ENCODE results near the gene EIF2D. TPM values are rescaled to one million over a fixed set of nuclear protein-coding genes. Genes with fewer than 3 reads are reported as not detected.
"Not testable (repeated sequence)": the region's sequence is repeated elsewhere in the genome, so short reads cannot be mapped to it uniquely, and the experiment has no call there.

Gene EIF2D
- polyA plus RNA-seq, 12 donors, result 35.7 to 70.1 (median 45.5) TPM; not detected in 1

GRCh38 chr1:206590025-206590758 is 22.1 kb downstream of the EIF2D start:
- DNase-seq, result no peak

- DNase-seq, result no peak
Measured at GRCh38 chr1:206589206-206589605, 23.1 kb downstream of the EIF2D start.

- DNase-seq, result no peak
Measured at GRCh38 chr1:206588492-206588891, 23.8 kb downstream of the EIF2D start.

- no peak for DNase-seq
Measured at GRCh38 chr1:206587904-206588303, 24.4 kb downstream of the EIF2D start.

GRCh38 chr1:206586501-206587445 is 25.5 kb downstream of the EIF2D start:
- DNase-seq, result no peak

- DNase-seq, result no peak
Measured at GRCh38 chr1:206584683-206585082, 27.6 kb downstream of the EIF2D start.

GRCh38 chr1:206583707-206584648 is 28.3 kb downstream of the EIF2D start:
- DNase-seq, result peak; percentile 74

- DNase-seq, result no peak
Measured at GRCh38 chr1:206582971-206583706, 29.1 kb downstream of the EIF2D start.

GRCh38 chr1:206582537-206582936 is 29.7 kb downstream of the EIF2D start:
- no peak for DNase-seq

GRCh38 chr1:206581571-206581981 is 30.7 kb downstream of the EIF2D start:
- peak; percentile 25 for DNase-seq

- DNase-seq, result not testable (repeated sequence)
Measured at GRCh38 chr1:206581114-206581497, 31.2 kb downstream of the EIF2D start.

- DNase-seq, result no peak
Measured at GRCh38 chr1:206580438-206581113, 31.7 kb downstream of the EIF2D start.

- DNase-seq, result peak; percentile 36
Measured at GRCh38 chr1:206579747-206580437, 32.4 kb downstream of the EIF2D start.

GRCh38 chr1:206578978-206579374 is 33.3 kb downstream of the EIF2D start:
- no peak for DNase-seq

- DNase-seq, result no peak
Measured at GRCh38 chr1:206578068-206578977, 33.9 kb downstream of the EIF2D start.

GRCh38 chr1:206577626-206578025 is 34.6 kb downstream of the EIF2D start:
- DNase-seq, result no peak

- no peak for DNase-seq
Measured at GRCh38 chr1:206575894-206576737, 36.1 kb downstream of the EIF2D start.

Data from muscle of arm (tissue), 12 donors.